Spinal cord (tissue), 10 donors: ENCODE data around the gene HOXD1. TPM values are rescaled to one million over a fixed set of nuclear protein-coding genes. Genes with fewer than 3 reads are reported as not detected.

Experiments used
- DNase-seq, 6 donors: peaks; one replicate each; pipeline versions ENCODE4 v3.0.0 to v3.0.0-alpha.2; 2013 to 2015; ENCODE audit warnings: low spot score in 6 of 6, low read depth in 4 of 6
- H3K27ac ChIP-seq: one replicate; pipeline ENCODE4 v1.5.1; 2013; ENCODE audit warnings: low read depth, low read length, control low read depth
- H3K27me3 ChIP-seq: one replicate; pipeline ENCODE4 v1.6.1; 2013; ENCODE audit warnings: low read length; ENCODE audit not compliant: control insufficient read depth, insufficient read depth
- H3K36me3 ChIP-seq: one replicate; pipeline ENCODE4 v1.6.1; 2013; ENCODE audit warnings: low read length; ENCODE audit not compliant: control insufficient read depth, insufficient read depth
- H3K4me1 ChIP-seq: one replicate; pipeline ENCODE4 v1.6.1; 2013; ENCODE audit warnings: low read length; ENCODE audit not compliant: control insufficient read depth, insufficient read depth
- H3K4me3 ChIP-seq: one replicate; pipeline ENCODE4 v1.5.1; 2013; ENCODE audit warnings: low read depth, low read length, control low read depth
- H3K9me3 ChIP-seq: one replicate; pipeline ENCODE4 v1.6.1; 2013; ENCODE audit warnings: low read length; ENCODE audit not compliant: control insufficient read depth, insufficient read depth
- WGBS: methylation state at CpG from one replicate; pipeline ENCODE4 v1.1.5; 2013; ENCODE audit warnings: missing lambda C conversion rate; ENCODE audit not compliant: insufficient coverage; 5-methylcytosine and 5-hydroxymethylcytosine counted together
- polyA plus RNA-seq, 2 donors: library from polyadenylated mRNA; unstranded; fragments of 120-200 nt; gene quantifications; one replicate each; pipeline ENCODE4 v1.2.1, GENCODE V29; 2013; ENCODE audit not compliant: insufficient read length in 2 of 2
- total RNA-seq, 2 donors: library from RNA; depleted of rRNA in 1 of 2; stranded (reverse); fragments of 120-200 nt in 1 of 2; fragments of >200 nt in 1 of 2; gene quantifications; one replicate each; pipeline versions ENCODE4 v1.2.3 to v1.2.4, GENCODE V29; 2013 to 2014
- donor health status: healthy.

HOXD1 gene
- total and polyA plus RNA-seq, 4 donors: 0.66 to 5.6 (median 3.9) TPM

DNA sequence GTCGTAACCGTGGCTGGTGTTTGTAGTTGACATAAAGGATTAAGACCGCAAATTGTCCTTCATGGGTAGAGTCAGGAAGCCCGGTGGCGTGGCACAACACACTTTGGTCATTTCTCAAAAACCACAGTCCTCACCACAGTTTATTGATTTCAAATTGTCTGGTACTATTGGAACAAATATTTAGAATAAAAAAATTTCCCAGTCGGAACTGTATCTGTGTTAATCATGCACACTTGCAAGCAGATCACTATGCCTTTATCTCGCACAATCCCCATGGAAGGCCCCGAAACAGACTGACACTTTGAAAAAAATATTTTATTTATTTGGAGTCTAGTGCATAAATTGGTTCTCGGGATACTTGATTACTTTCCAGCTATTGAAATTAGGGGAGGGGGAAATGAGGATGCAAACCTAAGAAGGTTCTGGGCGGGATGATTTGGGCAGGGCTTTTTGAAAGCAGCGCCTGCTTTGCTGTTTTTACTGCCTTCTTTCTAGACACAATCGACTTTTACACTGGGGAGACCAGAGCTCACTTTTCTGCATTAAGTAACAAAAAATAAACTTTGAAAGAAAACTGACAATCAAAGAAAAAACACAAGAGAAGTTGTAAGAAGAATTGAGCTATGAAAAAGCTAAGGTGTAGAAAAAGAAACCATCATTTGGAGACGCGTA, 15.4 kb upstream of the HOXD1 start:
- peak in 2 of 6 donors; percentile 52 to 69 for DNase-seq
- Histone ChIP-seq H3K36me3 (peaks cover 31% of the 10 kb centered on the region), H3K9me3 (no peaks in the 10 kb centered on the region), H3K27ac (peak overlapping the region; percentile 69), H3K4me1 (peaks cover 53% of the 10 kb centered on the region), H3K4me3 (peak overlapping the region; percentile 33), H3K27me3 (peaks cover 27% of the 10 kb centered on the region)
- WGBS: no CpG with 5 or more reads among the region's 14 CpGs

DNA sequence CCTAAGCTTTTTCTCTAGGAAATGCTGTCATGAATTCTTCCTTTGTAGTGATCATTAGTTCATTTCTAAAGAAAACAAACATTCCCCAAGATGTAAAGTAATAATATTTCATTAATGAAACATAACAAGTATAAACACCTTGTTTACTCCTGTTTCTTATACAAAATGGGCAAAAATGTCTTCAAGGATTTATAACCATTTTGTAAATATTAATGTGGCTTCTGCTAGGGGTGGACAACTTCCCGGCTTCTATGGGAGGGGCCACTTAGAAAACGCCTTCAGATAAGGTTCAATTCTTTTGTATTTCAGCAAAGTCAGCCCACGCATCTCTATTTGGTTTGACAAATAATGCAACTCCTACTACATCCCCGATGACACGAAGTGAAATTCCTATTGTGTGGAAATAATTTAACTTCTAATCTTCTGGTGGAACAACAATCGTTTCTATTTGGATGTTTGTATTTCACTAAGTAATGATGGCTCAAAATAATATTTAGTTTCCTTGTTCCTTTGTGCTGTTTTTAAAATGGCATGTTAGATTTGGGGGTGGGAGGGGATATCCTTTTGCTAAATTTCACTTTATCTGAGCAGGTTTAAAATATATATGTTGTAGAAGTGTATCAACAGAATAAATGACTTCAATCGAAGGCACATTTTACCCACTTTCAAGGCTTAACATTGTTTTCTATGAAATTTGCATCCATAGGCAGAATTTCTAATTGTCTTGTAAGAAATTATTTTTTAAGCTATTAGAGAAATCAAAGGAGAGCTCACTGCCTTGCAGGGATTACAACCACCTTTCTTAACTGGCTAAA, 14.7 kb upstream of the HOXD1 start:
- Histone ChIP-seq H3K9me3 (no peaks in the 10 kb centered on the region), H3K4me1 (peaks cover 58% of the 10 kb centered on the region), H3K4me3 (peak overlapping the region; percentile 19), H3K36me3 (peaks cover 31% of the 10 kb centered on the region), H3K27ac (peak overlapping the region; percentile 85), H3K27me3 (peaks cover 27% of the 10 kb centered on the region)
- peak in 2 of 6 donors; percentile 32 to 54 for DNase-seq
- WGBS: 20% methylated on average over 1 of the region's 7 CpGs

- H3K27ac ChIP-seq: peak overlapping the region; percentile 85
- WGBS: 10% methylated on average over 12 of the region's 14 CpGs
- peaks cover 25% of the 10 kb centered on the region for H3K36me3 ChIP-seq
- H3K4me1 ChIP-seq: peaks cover 52% of the 10 kb centered on the region
- peaks cover 29% of the 10 kb centered on the region for H3K27me3 ChIP-seq
- peak in 2 of 6 donors; percentile 56 to 87 for DNase-seq
- no peaks in the 10 kb centered on the region for H3K9me3 ChIP-seq
- peak overlapping the region; percentile 19 for H3K4me3 ChIP-seq
These were observed 14.1 kb upstream of the HOXD1 start for GRCh38 chr2:176174382-176174823.

DNA sequence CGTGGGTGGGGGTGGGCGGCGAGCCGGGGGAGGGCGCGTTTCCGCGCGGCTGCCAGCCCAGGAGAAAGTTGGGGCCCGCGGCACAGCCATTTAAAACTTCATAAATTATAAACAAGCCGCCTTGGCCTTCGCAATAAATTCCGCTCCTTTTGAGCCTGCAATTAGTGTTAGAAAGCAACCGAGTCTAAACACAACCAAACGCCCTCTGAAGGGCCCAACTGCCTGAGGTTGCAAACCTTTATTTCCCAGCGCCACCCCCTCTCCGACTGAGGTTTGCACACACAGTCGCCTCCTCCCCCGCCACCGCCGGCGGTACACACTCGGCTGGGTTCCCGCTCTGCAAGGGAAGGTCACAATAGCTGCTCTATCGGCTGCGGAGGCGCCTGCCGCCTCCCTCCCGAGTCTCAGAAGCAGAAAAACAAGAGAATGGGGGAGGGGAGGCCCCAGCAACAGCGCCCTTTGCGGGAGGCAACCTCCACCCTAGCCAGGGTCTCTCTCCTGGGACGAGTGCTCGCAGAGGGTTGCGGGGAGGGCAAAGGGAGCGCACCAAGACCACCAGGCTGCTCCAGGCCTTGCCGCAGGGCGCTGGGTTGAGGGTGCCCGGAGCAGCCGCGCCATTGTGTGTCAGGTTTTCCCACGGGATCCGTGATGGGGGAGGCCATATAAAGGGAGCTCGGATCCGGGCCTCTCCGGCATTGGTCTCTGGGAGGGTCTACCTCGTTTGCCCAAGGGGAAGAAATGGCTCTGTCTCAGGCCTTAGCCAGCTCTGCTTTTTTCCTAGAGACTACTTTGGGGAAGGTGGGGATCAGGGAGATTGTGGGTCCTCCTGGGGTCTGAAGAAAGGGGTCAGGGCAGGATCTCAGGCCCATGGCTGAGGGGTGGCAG, 13.4 kb upstream of the HOXD1 start:
- Histone ChIP-seq H3K9me3 (no peaks in the 10 kb centered on the region), H3K27ac (peak overlapping the region; percentile 85), H3K36me3 (peaks cover 22% of the 10 kb centered on the region), H3K4me3 (peak overlapping the region; percentile 30), H3K27me3 (peaks cover 29% of the 10 kb centered on the region), H3K4me1 (peaks cover 52% of the 10 kb centered on the region)
- peak in 2 of 6 donors; percentile 82 to 91 for DNase-seq
- 7% methylated on average over 42 of the region's 47 CpGs for WGBS

GRCh38 chr2:176175709-176176607, 12.5 kb upstream of the HOXD1 start:
- 11% methylated on average over 2 of the region's 7 CpGs for WGBS
- Histone ChIP-seq H3K36me3 (peaks cover 19% of the 10 kb centered on the region), H3K4me1 (peaks cover 43% of the 10 kb centered on the region), H3K9me3 (no peaks in the 10 kb centered on the region), H3K4me3 (no peak overlapping the region), H3K27me3 (peaks cover 31% of the 10 kb centered on the region), H3K27ac (peak overlapping the region; percentile 85)
- DNase-seq: peak in 2 of 6 donors; percentile 33 to 60

DNA sequence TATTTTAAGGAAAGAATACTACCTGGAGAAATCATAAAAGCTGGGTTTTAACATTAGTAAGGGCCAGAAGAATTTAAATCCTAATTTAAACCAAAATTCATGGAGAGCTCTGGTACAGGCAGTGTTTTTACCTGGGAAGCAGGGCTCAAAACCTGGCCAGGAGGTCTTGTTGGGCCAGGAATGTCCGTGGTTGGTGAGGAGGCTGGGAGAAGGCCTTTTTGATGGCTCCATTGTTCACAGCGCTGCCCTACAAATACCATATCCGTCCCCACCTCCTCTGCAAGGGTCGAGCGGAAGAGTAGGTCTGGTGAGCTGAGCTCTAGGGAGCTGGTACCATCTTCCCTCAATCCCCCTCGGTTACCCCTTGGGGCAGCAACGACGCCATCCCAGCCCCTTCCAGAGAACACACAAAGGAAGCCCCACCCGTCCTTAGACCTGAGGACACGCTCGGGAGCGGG, 10.9 kb upstream of the HOXD1 start:
- peaks cover 28% of the 10 kb centered on the region for H3K4me1 ChIP-seq
- H3K27me3 ChIP-seq: peaks cover 22% of the 10 kb centered on the region
- no peaks in the 10 kb centered on the region for H3K9me3 ChIP-seq
- 12% methylated on average over 10 of the region's 12 CpGs for WGBS
- H3K27ac ChIP-seq: no peak overlapping the region
- peak in 1 of 6 donors; percentile 25 for DNase-seq
- peaks cover 3% of the 10 kb centered on the region for H3K36me3 ChIP-seq
- peak overlapping the region; percentile 46 for H3K4me3 ChIP-seq

- H3K4me3 ChIP-seq: peak overlapping the region; percentile 46
- DNase-seq: peak in 1 of 6 donors; percentile 76
These were observed 10.3 kb upstream of the HOXD1 start for GRCh38 chr2:176178038-176178756.

DNA sequence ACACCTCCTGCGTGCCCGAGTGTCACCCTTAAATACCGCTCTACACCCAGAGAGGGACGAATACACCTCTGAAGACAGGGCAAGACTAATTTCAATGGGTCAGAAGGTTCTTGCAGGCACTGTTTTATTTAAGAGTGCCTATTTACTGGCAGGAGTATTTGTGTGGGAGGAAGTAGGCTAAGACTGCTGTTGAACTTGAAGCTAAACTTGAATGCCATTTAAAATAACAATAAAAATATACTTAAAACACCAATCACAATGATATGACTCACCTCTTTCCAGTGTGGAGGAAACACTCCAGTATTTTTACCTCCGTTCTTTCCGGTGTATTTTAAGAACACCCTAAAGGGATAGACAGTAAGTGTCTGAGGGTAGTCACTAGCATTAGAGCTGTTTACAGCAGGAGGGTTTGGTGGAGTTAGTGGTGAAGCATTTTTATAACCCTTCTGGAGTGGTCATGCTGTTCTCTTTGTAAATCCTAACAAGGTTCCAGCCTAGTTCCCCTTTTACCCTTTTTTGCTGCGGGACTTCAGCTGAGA, 9.6 kb upstream of the HOXD1 start:
- Histone ChIP-seq H3K27me3 (peaks cover 16% of the 10 kb centered on the region), H3K36me3 (peaks cover 3% of the 10 kb centered on the region), H3K9me3 (no peaks in the 10 kb centered on the region), H3K4me3 (no peak overlapping the region), H3K27ac (no peak overlapping the region), H3K4me1 (peaks cover 28% of the 10 kb centered on the region)
- DNase-seq: no peak
- no CpG with 5 or more reads among the region's 7 CpGs for WGBS

More at GRCh38 chr2:176178038-176178756, 10.3 kb upstream of the HOXD1 start:
- H3K36me3 ChIP-seq: peaks cover 3% of the 10 kb centered on the region
- H3K9me3 ChIP-seq: no peaks in the 10 kb centered on the region
- H3K4me1 ChIP-seq: peaks cover 28% of the 10 kb centered on the region
- H3K27me3 ChIP-seq: peaks cover 17% of the 10 kb centered on the region
- 4% methylated on average over 68 of the region's 68 CpGs for WGBS
- no peak overlapping the region for H3K27ac ChIP-seq
